Epithelial cell of proximal tubule (primary cell): ENCODE data around the gene SPACA4. TPM values are rescaled to one million over a fixed set of nuclear protein-coding genes. Genes with fewer than 3 reads are reported as not detected.

Experiments used
- DNase-seq: peaks from one replicate; pipeline ENCODE4 v3.0.0-alpha.2; 2011; ENCODE audit warnings: low read depth
- H3K4me3 ChIP-seq: 2 replicates; pipeline ENCODE4 v1.5.1; 2011; ENCODE audit warnings: low read depth, mild to moderate bottlenecking, low read length
- CTCF ChIP-seq: conservative IDR thresholded peaks from 2 replicates; pipeline ENCODE4 v1.5.1; 2012; ENCODE audit warnings: low read depth, mild to moderate bottlenecking, low read length
- total RNA-seq: library from RNA; depleted of rRNA; stranded (reverse); fragments of >200 nt; gene quantifications from 2 replicates; pipeline ENCODE4 v1.2.3, GENCODE V29; 2015

Gene SPACA4
- total RNA-seq, 1 donor from 2014 or later = not detected

GRCh38 chr19:48635966-48636858, 29.7 kb downstream of the SPACA4 start:
- H3K4me3 ChIP-seq = peak overlapping the region; percentile 79
- TF ChIP-seq CTCF = no peak
- DNase-seq = no peak

- peak; percentile 25 for TF ChIP-seq CTCF
- peak within 1 kb of the TSS; percentile 79 for H3K4me3 ChIP-seq
- DNase-seq = no peak
Measured at GRCh38 chr19:48636859-48637448, 30.4 kb downstream of the SPACA4 start, which contains the start of gene DBP. TSS of gene DBP (minus strand) at chr19:48637379. CDS start at chr19:48636994, 385 bp downstream.

GRCh38 chr19:48637449-48637947, 31.0 kb downstream of the SPACA4 start:
- no peak for TF ChIP-seq CTCF
- peak overlapping the region; percentile 79 for H3K4me3 ChIP-seq
- peak; percentile 83 for DNase-seq

GRCh38 chr19:48637948-48638830, 31.6 kb downstream of the SPACA4 start:
- H3K4me3 ChIP-seq = peak overlapping the region; percentile 79
- DNase-seq = peak; percentile 83
- peak; percentile 12 for TF ChIP-seq CTCF

- no peak for TF ChIP-seq CTCF
- H3K4me3 ChIP-seq = no peak overlapping the region
- DNase-seq = no peak
Measured at GRCh38 chr19:48638831-48639381, 32.4 kb downstream of the SPACA4 start.
